Fibroblast of skin of left quadriceps (primary cell): Measurements from ENCODE around the gene NBL1.
"Not testable (repeated sequence)": the region's sequence is repeated elsewhere in the genome, so short reads cannot be mapped to it uniquely, and the experiment has no call there.

Experiments used
- DNase-seq, 2 experiments: peaks; one replicate each; pipeline ENCODE4 v3.0.0-alpha.2; 2013; ENCODE audit warnings: low read depth in 2 of 2

Gene NBL1

DNA sequence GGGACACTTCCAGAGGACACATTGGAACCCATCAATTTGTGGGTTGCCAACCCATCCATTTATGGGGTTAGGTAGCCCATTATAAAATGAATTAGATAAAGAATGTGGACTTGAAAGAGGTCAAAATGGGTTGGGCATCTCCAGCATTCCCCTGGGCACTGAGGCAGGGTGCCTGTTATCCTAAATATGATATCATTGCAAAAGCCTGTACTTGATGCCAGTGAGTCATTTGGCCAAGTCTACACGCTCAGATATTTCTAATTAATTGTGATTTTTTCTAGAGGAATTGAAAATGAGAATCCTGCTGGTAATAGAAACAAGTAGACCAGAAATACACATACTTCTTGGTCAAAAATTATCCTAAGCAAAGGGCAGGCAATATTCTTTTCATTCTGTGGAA is 21.9 kb upstream of the NBL1 start:
- no peak for DNase-seq

DNA sequence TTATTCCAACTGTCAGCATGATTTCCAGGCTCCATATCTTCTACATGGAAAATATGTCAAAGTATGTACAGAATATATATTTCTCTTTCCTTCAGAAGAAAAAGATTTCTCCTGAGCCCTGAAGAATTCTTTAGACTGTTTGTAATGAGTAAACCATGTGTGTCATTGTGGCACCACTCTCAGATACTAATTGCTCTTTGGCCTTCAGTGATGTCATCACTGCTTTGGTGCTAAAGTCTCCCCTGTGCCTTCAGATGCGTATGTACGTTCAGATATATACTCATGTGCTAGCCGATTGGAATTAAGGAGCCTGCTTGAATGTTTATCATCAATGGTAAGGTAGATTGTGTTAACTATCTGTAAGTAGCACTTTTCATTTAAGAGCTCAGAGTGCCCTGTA is 20.6 kb upstream of the NBL1 start:
- DNase-seq, result no peak

DNA sequence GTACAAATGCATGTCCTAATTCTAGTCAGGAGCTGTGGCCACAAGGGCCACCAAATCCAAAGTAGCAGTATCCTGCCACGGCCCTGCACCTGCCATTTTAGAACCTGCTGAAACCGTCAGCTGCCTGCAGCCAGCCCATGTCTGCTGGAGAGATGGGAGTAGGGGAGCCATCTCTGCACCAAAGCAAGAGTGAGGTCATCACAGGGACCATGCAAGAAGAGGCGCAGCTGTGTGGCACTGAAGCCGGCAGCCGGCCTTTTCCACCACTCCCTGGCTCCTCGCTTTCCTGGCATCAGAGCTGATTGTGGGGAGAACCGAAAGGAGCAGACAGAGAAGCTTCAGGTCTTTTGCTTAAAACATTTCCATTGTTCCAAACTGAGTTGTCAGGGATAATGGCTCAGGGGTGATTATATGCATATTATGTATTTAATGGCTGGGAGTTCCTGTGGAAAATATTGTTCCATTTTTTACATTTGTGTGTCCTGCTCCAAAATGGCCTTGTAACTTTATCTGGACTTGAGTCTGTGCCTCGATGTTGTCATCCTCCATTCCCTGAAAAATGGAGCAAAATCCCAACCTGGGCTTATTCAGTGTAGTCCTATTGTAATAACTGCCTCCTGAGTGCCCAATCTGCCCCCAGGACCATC is 18.7 kb upstream of the NBL1 start:
- DNase-seq, result no peak

DNA sequence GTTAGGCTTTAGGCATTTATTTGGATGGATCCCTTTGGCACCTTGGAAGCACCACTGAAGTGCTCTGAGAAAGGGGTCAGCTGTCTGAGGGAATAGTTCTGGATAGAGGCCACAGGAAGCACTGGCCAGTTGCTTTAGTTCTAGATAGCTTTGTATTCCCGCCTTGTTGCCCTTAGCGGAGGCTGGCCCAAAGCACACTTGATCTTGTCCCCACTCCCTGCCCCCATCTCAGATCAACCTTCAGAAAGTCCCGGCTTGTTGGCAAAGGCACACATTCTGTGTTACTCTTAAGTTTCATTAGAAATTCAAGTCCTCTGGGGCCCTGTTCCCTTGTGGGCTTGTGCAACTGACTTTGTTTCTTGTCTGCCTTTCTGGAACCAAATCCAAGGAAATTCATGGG is 15.2 kb upstream of the NBL1 start:
- DNase-seq, result no peak

DNA sequence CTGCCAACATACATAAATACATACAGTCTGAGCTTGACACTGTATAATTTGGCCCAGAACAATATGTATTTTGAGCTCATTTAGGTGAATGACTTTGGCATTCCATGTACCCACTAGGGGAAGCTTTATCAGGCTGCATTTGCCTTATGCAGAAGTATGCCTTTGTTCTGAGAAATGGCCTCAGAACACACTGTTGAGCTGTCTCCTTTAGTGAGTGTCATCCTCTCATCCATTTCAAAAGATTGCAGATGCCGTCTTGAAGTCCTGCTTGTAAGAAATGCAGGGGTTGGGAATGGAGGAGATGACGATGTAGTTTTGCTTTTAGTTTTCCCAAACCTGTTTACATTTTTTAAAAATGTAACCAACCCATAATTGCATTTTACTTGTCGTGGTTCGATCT is 14.8 kb upstream of the NBL1 start:
- no peak for DNase-seq

DNA sequence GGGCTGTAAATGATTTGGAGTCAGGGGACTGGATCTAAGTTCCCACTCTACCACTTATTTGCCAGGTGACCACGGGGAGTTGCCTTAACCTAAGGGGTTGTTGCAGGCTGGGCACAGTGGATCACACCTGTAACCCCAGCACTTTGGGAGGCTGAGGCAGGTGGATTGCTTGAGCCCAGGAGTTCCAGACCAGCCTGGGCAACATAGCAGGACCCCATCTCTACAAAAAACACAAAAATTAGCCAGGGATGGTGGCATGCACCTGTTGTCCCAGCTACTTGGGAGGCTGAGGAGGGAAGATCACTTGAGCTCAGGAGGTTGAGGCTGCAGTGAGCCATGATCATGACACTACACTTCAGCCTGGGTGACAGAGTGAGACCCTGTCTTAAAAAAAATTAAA is 13.9 kb upstream of the NBL1 start:
- DNase-seq, result not testable (repeated sequence)

DNA sequence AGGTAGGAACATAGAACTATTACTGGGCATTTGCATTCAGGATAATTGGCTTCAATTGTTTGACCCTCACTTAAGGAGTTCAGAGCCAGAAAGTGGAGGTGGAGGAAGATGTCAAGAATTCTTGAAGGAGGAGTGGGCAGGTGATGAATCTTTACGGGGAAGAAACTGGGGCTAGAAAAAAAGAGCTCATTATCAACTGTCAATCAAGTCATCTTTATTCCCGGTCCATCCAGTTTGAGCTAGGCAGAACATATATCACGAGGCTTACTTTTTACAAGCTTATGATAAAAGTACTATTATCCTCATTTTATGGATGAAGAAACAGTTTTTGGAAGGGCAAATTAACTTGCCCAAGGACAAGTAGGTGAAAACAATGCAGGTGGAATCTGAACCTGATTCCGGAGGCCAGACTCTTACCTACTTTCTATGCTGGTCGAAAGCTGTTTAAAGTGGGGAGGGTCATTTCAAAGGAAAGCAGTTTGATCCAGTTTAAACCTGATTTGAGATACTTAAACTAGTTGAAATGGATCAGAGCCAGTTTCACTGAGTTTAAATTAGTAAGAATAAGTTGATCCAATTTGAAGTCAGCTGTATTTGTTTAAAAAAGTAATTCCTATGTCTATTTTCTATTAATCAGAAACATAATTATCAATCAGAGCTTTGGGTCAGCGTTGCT is 13.3 kb upstream of the NBL1 start:
- no peak for DNase-seq

DNA sequence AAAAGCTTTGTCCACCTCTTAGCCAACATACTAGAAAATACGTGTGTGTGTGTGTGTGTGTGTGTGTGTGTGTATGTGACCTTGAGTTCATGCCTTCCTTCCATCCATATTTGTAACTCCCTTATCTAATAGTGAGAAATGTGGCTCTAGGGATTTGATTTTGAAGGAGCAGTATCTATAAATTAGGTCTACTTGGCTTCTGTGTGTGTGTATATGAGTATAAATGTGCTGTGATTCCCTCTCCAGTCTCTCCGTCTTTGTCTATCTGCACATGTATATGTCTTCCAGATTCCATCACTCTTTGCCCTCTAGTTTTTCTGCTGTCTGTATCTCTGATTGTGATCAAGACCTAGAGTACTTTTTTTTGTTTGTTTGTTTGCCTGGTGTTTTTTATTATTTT is 11.9 kb upstream of the NBL1 start:
- no peak for DNase-seq

DNA sequence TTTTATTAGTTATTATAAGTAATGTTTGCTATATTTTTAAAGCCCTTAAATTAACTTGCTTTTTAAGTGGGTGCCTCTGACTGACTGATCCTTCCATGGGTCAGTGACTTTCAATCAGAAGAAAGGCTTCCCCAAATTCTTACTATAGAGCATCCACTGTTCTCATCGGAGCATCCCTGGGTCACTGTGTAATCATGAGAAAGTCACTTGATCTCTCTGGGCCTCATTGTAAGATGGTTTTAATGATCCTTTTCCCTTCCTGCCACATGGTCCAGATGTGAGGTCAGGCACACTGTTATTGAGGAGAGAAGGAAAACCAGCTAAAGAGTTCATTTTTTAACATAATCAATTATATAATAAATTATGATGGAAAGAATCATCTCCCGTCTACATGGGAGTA is 11.0 kb upstream of the NBL1 start:
- no peak for DNase-seq

DNA sequence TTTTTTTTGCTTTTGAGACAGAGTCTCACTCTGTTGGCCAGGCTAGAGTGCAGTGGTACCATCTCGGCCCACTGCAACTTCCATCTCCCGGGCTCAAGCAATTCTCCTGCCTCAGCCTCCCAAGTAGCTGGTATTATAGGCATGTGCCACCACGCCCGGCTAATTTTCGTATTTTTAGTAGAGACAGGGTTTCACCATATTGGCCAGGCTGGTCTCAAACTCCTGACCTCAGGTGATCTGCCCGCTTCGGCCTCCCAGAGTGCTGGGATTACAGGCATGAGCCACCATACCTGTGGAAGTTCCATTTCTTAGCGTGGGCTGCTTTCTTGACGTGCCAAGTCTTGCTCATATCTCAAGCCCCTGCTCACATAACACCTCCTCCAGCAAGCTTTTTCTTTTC is 9.0 kb upstream of the NBL1 start:
- not testable (repeated sequence) for DNase-seq

DNA sequence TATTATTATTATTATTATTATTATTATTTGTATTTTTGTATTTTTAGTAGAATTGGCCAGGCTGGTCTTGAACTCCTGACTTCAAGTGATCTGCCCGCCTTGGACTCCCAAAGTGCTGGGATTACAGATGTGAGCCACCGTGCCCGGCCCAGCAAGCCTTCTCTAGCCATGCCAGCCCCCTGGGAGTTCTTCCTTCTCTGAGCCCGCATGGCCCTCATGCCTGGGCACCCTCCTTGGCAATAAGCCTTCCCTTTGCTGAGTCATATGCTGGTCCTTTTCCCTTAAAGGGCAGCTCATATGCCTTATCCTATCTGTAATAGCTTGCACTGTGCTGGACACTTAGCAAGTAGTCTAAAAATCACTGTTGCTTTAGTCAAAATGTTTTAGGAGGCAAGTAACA is 8.5 kb upstream of the NBL1 start:
- DNase-seq, result no peak

DNA sequence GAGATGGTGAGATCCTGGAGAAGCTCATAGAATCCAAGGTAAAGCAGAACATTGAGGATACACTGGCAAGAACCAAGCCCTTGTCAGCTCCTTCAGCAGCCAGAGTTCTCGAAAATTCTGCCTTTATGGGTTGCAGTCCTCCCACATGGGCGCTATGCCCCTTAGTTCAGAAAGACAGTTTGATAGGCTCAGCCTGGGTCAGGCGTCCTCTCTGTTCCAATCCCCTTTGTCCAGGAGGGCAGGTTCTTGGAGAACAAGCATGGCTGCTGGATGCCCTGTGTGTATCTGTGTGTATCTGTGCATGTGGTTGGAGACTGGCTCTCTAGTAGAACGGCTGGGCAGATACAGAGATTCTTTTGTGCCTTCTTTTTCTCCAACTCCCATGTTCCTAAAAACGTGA is 8.0 kb upstream of the NBL1 start:
- no peak for DNase-seq

DNA sequence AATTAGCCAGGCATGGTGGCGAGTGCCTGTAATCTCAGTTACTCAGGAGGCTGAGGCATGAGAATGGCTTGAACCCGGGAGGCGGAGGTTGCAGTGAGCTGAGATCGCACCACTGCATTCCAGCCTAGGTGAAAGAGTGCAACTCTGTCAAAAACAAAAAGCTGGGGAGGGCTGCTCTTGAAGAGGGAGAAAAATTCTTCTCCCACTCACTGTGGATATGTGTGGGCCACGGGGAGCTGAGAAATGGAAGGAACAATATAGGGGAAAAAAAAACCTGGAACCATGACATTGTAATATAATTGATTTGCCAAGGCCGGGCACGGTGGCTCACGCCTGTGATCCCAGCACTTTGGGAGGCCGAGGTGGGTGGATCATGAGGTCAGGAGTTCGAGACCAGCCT is 7.4 kb upstream of the NBL1 start:
- DNase-seq, result not testable (repeated sequence)

DNA sequence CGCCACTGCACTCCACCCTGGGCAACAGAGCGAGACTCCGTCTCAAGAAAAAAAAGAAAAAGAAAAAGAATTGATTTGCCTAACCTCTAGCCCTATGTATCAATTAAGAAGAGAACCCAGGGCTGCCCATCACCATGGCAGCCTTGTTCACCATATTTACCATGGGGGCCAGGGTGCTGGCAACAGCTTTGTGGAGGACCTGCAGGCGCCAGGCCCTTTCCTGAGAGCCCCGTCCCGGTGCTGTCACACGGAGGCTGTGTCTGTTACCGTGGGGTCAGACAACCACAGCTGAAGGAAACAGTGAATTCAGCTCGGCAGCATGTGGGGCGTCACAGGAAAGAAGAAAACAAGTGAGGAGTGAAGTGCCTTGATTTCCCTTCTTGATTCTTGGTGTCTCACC is 6.5 kb upstream of the NBL1 start:
- DNase-seq, result no peak

DNA sequence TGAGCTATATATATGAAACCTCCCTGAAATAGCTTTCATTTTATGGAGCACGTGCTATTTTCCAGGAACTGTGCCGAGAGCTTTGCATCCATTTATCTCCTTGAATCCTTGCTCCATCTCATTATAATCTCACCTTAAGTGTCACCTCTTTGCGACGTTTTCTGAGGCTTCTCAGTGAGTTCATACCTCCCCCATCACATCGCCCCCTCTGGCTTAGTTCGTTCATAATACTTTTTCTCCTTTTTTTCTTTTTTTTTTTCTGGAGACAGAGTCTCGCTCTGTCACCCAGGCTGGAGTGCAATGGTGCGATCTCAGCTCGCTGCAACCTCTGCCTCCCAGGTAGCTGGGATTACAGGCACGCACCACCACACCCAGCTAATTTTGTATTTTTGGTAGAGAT is 4.9 kb upstream of the NBL1 start:
- DNase-seq, result not testable (repeated sequence)

DNA sequence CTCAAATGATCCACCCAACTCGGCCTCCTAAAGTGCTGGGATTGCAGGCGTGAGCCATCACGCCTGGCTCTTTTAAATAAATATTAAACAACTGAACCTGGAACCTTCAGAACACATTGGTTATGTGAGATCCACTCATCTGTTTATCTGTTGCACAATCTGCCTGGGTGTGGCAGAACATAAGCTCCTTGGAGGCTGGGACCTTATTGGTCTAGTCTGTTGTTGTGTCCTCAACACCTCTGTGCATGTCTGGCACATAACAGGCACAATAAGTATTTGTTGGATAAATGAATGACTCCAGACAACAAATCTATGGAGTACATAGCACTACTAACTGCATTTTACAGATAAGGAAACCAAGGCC is 4.1 kb upstream of the NBL1 start:
- no peak for DNase-seq

DNA sequence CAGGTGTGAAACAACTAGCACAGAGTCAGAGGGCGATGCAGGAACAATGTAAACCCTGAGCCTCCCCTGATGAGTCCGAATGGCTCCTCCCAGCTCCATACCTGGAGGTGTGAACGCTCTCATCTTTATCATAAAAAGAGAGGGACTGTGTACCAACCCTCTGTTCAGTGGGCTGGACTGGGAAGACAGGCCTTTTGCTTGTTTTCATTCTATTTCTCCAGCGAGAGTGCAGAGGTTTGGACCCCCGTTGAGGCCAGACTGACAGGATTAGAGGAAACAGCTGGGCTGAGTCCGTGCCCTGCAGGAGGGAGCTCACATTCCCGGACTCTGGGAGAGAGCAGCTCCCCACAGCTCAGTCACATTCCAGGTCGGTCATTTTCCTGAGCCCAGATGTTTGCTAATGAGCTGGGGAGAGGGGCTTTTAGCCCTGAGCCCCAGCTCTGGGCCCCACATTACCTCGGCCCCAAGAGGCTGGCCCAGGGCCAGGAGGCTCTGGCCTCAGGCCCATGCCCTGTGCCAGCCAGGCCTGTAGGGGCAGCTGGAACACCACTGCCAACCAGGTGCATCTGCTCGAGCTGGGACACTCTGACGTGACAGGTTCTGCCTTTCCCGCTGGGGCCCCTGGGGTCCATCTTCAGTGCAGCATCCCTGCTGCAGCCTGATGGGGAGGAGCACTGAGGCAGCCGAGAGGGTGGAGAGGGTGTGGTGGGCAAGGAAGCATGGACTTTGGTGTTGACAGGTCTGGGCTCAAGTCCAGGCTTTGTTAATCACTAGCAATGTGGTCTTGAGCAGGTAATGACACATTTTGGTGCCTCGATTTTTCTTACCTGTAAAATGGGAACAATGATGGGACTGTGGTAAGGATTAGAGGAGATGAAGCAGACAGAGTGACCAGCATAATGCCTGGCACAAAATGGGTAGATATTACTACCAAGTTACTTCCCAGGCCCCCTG is 3.5 kb upstream of the NBL1 start:
- no peak for DNase-seq

DNA sequence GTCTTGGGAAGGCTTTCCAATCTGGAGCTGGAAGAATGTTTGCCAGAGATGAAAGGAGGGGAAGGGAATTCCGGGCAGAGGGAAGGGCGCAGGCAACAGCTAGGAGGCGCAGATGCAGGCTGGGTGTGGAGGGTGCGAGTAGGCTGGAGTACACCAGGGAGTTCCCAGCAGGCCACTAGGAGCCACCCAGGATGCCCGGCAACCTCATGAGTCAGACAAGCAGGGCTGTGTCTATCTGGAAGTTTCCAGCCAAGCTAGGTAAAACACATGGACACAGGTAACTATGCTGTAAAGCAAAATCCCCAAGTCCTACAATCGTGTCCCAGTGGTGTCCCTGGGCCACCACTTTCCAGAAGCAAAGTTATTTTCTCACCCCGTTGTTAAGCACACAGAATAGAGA is 990 bp upstream of the NBL1 start:
- no peak for DNase-seq

DNA sequence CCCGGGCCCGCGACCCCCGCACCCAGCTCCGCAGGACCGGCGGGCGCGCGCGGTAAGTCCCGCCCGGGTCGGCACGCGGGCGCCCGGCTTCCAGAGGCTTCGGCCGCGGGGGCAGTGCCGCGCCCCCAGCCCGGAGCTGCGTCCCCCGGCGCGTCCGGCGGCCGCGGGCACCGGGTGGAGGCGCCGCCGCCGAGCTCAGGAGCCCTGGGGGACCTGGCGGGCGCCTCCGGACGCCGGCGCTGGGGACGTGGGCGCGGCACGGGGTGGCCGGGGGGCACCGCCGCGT is 227 bp downstream of the NBL1 start:
- DNase-seq, result no peak

DNA sequence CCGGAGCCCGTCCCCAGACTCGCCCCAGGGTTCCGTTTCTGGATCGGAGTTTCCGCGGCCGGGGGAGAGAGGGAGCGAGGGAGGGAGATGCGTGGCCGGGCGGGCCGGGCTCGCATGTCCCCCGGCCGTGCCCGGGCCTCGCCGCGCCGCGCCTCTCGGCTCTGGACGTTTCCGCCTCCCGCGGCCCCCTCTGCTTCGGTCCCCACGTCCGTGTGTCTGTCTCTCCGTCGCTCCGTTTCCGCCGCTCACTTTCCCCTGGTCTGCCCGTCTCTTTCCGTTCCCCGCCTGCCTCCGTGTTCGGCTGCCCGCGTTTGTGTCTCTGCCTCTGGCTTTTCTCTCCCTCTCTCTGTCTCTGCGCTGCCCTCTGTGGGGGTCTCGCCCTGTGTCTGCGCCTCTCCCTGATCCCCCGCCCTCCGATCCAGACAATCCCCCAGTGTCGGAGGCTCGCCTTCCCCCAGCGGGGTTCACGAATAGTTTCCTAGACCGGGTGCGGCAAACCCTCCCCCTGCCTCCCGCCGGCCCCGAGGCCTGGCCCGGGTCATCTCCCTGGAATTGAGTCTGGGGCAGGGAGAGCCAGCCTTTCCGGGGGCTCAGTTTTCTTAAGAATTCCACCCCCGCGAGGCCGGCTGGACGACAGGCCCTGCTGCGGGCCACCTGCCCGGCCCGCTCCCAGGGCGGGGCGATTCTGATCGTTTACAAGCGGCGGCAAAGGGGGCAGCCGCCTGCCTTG is 735 bp downstream of the NBL1 start:
- no peak for DNase-seq

DNA sequence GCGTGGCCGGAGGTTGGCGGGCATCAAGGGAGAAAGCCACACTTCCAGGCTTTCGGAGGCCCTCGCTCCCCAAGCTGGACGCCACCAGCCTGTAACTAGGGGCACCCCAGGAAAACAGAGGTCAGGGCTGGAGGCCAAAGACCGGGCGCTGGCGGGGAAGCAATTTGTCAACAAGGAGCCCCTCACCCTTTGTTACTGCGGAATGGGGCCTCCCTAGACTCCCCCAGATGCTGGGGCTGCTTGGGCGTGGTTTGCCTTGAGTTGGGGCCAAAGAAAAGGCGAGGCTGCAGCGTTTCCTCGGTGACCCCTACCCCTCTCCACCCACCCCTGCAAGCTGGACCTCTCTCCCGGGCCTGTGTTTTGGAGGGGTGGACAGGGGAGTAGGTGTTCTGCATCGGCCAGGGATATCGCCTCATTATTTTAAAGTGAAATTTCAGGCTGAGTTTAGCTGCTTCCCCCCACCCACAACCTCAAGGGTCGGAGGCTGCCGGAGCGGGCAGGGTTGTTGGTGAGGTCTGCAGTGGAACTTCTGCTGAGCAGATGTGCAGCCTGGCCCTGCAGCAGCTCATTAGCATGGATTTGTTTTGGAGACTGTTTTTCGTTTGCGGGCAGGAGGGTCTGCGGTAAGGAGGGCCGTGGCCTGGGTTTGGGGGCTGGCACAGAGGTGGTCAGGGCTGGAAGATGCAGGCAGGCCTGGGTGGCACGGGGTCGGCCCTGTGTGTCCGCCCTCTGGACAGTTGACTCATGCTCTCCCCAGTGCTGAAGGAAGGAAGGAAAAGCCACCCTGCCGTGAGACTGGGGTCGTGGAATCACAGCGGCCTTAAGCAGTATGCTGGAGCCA is 1.5 kb downstream of the NBL1 start:
- DNase-seq, result no peak
